ENCODE data around the gene ELOA2.

GRCh38 chr18:47067648-47068047 is 32.2 kb upstream of the ELOA2 start:
- no peak for TF ChIP-seq CTCF (IDR thresholded peaks at IDR 0.05)
- no peak for TF ChIP-seq POLR2A (IDR thresholded peaks at IDR 0.05)
- TF ChIP-seq EP300 (IDR thresholded peaks at IDR 0.05) = no peak

Measured in ovary (tissue), 3 donors.